ENCODE results near the gene FAM151B.

The FAM151B gene

GRCh38 chr5:80487829-80488721 is at the start of gene FAM151B:
TSS of gene FAM151B (plus strand) at chr5:80488100. CDS start at chr5:80488124, 24 bp downstream.
- peak within 1 kb of the TSS; percentile 59 for H3K4me3 ChIP-seq (ENCODE audit: control insufficient read depth, low read depth, low read length)
- DNase-seq (ENCODE audit: low read depth): peak; percentile 68
- TF ChIP-seq CTCF (IDR thresholded peaks at IDR 0.05; ENCODE audit: control insufficient read depth, insufficient read depth, low read depth, low read length, missing control alignments): peak; percentile 19

- TF ChIP-seq CTCF (IDR thresholded peaks at IDR 0.05; ENCODE audit: control insufficient read depth, insufficient read depth, low read depth, low read length, missing control alignments): no peak
- DNase-seq (ENCODE audit: low read depth): no peak
- no peak overlapping the region for H3K4me3 ChIP-seq (ENCODE audit: control insufficient read depth, low read depth, low read length)
Observed at GRCh38 chr5:80438739-80439138, 49.2 kb upstream of the FAM151B start.

GRCh38 chr5:80439213-80439612 is 48.7 kb upstream of the FAM151B start:
- no peak overlapping the region for H3K4me3 ChIP-seq (ENCODE audit: control insufficient read depth, low read depth, low read length)
- TF ChIP-seq CTCF (IDR thresholded peaks at IDR 0.05; ENCODE audit: control insufficient read depth, insufficient read depth, low read depth, low read length, missing control alignments): no peak
- DNase-seq (ENCODE audit: low read depth): no peak

- TF ChIP-seq CTCF (IDR thresholded peaks at IDR 0.05; ENCODE audit: control insufficient read depth, insufficient read depth, low read depth, low read length, missing control alignments): no peak
- no peak overlapping the region for H3K4me3 ChIP-seq (ENCODE audit: control insufficient read depth, low read depth, low read length)
- DNase-seq (ENCODE audit: low read depth): no peak
Observed at GRCh38 chr5:80442742-80443141, 45.2 kb upstream of the FAM151B start.

GRCh38 chr5:80453366-80453765 is 34.5 kb upstream of the FAM151B start:
- TF ChIP-seq CTCF (IDR thresholded peaks at IDR 0.05; ENCODE audit: control insufficient read depth, insufficient read depth, low read depth, low read length, missing control alignments): no peak
- DNase-seq (ENCODE audit: low read depth): no peak
- H3K4me3 ChIP-seq (ENCODE audit: control insufficient read depth, low read depth, low read length): no peak overlapping the region

GRCh38 chr5:80463269-80463668 is 24.6 kb upstream of the FAM151B start:
- TF ChIP-seq CTCF (IDR thresholded peaks at IDR 0.05; ENCODE audit: control insufficient read depth, insufficient read depth, low read depth, low read length, missing control alignments): no peak
- DNase-seq (ENCODE audit: low read depth): no peak
- H3K4me3 ChIP-seq (ENCODE audit: control insufficient read depth, low read depth, low read length): no peak overlapping the region

All from AG09309 (cell line).